Muscle layer of duodenum (tissue), 2 donors: ENCODE data around the gene CLOCK.

Experiments
- H3K27ac ChIP-seq: one replicate; pipeline ENCODE4 v1.7.0; 2013; ENCODE audit warnings: mild to moderate bottlenecking, low read length
- H3K27me3 ChIP-seq: one replicate; pipeline ENCODE4 v1.7.0; 2013; ENCODE audit warnings: low read depth, mild to moderate bottlenecking, control low read depth, low read length
- H3K36me3 ChIP-seq, 2 donors: one replicate each; pipeline ENCODE4 v1.7.0; 2013; ENCODE audit warnings: low read length in 2 of 2, control low read depth in 1 of 2, mild to moderate bottlenecking in 1 of 2; ENCODE audit not compliant: insufficient read depth in 2 of 2, control insufficient read depth in 1 of 2
- H3K4me1 ChIP-seq, 2 donors: one replicate each; pipeline ENCODE4 v1.7.0; 2013; ENCODE audit warnings: low read length in 2 of 2, mild to moderate bottlenecking in 2 of 2, control low read depth in 1 of 2, moderate library complexity in 1 of 2; ENCODE audit not compliant: insufficient read depth in 2 of 2, control insufficient read depth in 1 of 2
- H3K4me3 ChIP-seq, 2 donors: one replicate each; pipeline ENCODE4 v1.7.0; 2013; ENCODE audit warnings: low read length in 2 of 2, low read depth in 1 of 2, mild to moderate bottlenecking in 1 of 2
- H3K9me3 ChIP-seq, 2 donors: one replicate each; pipeline ENCODE4 v1.7.0; 2013; ENCODE audit warnings: low read length in 2 of 2, control low read depth in 1 of 2, mild to moderate bottlenecking in 1 of 2; ENCODE audit not compliant: control insufficient read depth in 1 of 2
- donor health status: healthy.

The CLOCK gene

GRCh38 chr4:55444827-55445226 is 101.9 kb downstream of the CLOCK start:
- Histone ChIP-seq H3K27me3 (no peaks in the 10 kb centered on the region), H3K4me3 (no peak overlapping the region), H3K4me1 (peaks cover 0 to 4% of the 10 kb centered on the region in 2 donors), H3K36me3 (peaks cover 25 to 45% of the 10 kb centered on the region in 2 donors), H3K9me3 (no peaks in the 10 kb centered on the region), H3K27ac (no peak overlapping the region)

GRCh38 chr4:55442541-55442940 is 104.2 kb downstream of the CLOCK start:
- peaks cover 0 to 4% of the 10 kb centered on the region in 2 donors for H3K4me1 ChIP-seq
- no peak overlapping the region for H3K4me3 ChIP-seq
- H3K27ac ChIP-seq = no peak overlapping the region
- peaks cover 15 to 35% of the 10 kb centered on the region in 2 donors for H3K36me3 ChIP-seq
- H3K9me3 ChIP-seq = no peaks in the 10 kb centered on the region
- no peaks in the 10 kb centered on the region for H3K27me3 ChIP-seq

- Histone ChIP-seq H3K27ac (no peak overlapping the region), H3K36me3 (peaks cover 15 to 41% of the 10 kb centered on the region in 2 donors), H3K4me3 (no peak overlapping the region), H3K9me3 (no peaks in the 10 kb centered on the region), H3K27me3 (no peaks in the 10 kb centered on the region), H3K4me1 (peaks cover 0 to 4% of the 10 kb centered on the region in 2 donors)
These were observed 105.9 kb downstream of the CLOCK start for GRCh38 chr4:55440786-55441185.

GRCh38 chr4:55439023-55439422 is 107.7 kb downstream of the CLOCK start:
- H3K9me3 ChIP-seq = no peaks in the 10 kb centered on the region
- peaks cover 31 to 49% of the 10 kb centered on the region in 2 donors for H3K36me3 ChIP-seq
- no peaks in the 10 kb centered on the region for H3K27me3 ChIP-seq
- peaks cover 0 to 4% of the 10 kb centered on the region in 2 donors for H3K4me1 ChIP-seq
- no peak overlapping the region for H3K27ac ChIP-seq
- H3K4me3 ChIP-seq = no peak overlapping the region

- peak overlapping the region; percentile 50 for H3K27ac ChIP-seq
- H3K9me3 ChIP-seq = no peaks in the 10 kb centered on the region
- H3K36me3 ChIP-seq = peaks cover 36 to 48% of the 10 kb centered on the region in 2 donors
- no peak overlapping the region for H3K4me3 ChIP-seq
- H3K4me1 ChIP-seq = peaks cover 0 to 4% of the 10 kb centered on the region in 2 donors
- no peaks in the 10 kb centered on the region for H3K27me3 ChIP-seq
These were observed 108.4 kb downstream of the CLOCK start for GRCh38 chr4:55438314-55438713.

GRCh38 chr4:55437823-55438222 is 108.9 kb downstream of the CLOCK start:
- H3K27me3 ChIP-seq = no peaks in the 10 kb centered on the region
- H3K4me3 ChIP-seq = no peak overlapping the region
- no peaks in the 10 kb centered on the region for H3K9me3 ChIP-seq
- peaks cover 0 to 4% of the 10 kb centered on the region in 2 donors for H3K4me1 ChIP-seq
- peak overlapping the region; percentile 50 for H3K27ac ChIP-seq
- peaks cover 39 to 48% of the 10 kb centered on the region in 2 donors for H3K36me3 ChIP-seq

- Histone ChIP-seq H3K4me3 (no peak overlapping the region), H3K27ac (no peak overlapping the region), H3K27me3 (no peaks in the 10 kb centered on the region), H3K4me1 (peaks cover 0 to 4% of the 10 kb centered on the region in 2 donors), H3K9me3 (no peaks in the 10 kb centered on the region), H3K36me3 (peaks cover 36 to 45% of the 10 kb centered on the region in 2 donors)
These were observed 109.3 kb downstream of the CLOCK start for GRCh38 chr4:55437356-55437796.

GRCh38 chr4:55435141-55435841 is 111.4 kb downstream of the CLOCK start:
- Histone ChIP-seq H3K36me3 (peaks cover 26 to 46% of the 10 kb centered on the region in 2 donors), H3K27ac (no peak overlapping the region), H3K4me3 (no peak overlapping the region), H3K27me3 (no peaks in the 10 kb centered on the region), H3K4me1 (peaks cover 0 to 4% of the 10 kb centered on the region in 2 donors), H3K9me3 (no peaks in the 10 kb centered on the region)

- H3K4me1 ChIP-seq = no peaks in the 10 kb centered on the region
- H3K36me3 ChIP-seq = peaks cover 33 to 48% of the 10 kb centered on the region in 2 donors
- no peak overlapping the region for H3K27ac ChIP-seq
- H3K4me3 ChIP-seq = no peak overlapping the region
- H3K9me3 ChIP-seq = no peaks in the 10 kb centered on the region
- H3K27me3 ChIP-seq = no peaks in the 10 kb centered on the region
These were observed 114.9 kb downstream of the CLOCK start for GRCh38 chr4:55431710-55432336.

- Histone ChIP-seq H3K36me3 (peaks cover 55 to 58% of the 10 kb centered on the region in 2 donors), H3K27me3 (no peaks in the 10 kb centered on the region), H3K9me3 (no peaks in the 10 kb centered on the region), H3K4me1 (no peaks in the 10 kb centered on the region), H3K27ac (no peak overlapping the region), H3K4me3 (no peak overlapping the region)
These were observed 121.9 kb downstream of the CLOCK start for GRCh38 chr4:55424791-55425190.

- Histone ChIP-seq H3K27me3 (no peaks in the 10 kb centered on the region), H3K4me1 (no peaks in the 10 kb centered on the region), H3K9me3 (no peaks in the 10 kb centered on the region), H3K4me3 (no peak overlapping the region), H3K36me3 (peaks cover 37 to 40% of the 10 kb centered on the region in 2 donors), H3K27ac (no peak overlapping the region)
These were observed 130.5 kb downstream of the CLOCK start for GRCh38 chr4:55416176-55416575.
